Measurements from ENCODE around the gene HAUS7.

DNA sequence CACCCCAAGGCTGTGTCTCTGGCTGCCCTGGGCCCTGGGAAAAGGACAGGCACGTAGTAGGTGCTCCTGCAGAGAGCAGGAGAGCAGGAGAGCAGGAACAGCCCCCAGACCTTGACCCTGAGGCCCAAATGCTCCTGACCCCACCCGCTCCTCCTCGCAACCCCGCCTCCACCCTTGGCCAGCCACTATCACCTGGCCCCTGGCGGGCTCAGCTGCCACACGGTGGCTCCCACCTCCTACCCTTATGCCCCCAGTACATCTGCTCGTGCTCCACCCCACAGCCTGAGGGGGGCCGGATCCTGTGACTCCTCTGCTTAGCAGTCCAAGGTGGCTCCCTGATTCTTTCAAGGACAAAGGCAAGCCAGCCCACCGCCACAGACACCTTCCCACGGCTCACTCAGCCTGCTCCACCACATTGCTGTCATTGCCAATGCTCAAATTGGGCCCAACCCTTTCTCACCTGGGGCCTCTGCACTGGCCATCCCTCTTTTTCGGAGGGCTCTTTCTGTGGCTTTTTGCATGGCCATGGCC, 5.4 kb upstream of the HAUS7 start:
- TF ChIP-seq POLR2A (IDR thresholded peaks at IDR 0.05; ENCODE audit: low read depth, low read length) (no peak), TAF1 (IDR thresholded peaks at IDR 0.05; ENCODE audit: borderline replicate concordance, low read depth, low read length) (no peak)
